Parathyroid adenoma (tissue), 2 donors: ENCODE measurements around the gene CSNK1A1.
"Not testable (repeated sequence)": the region's sequence is repeated elsewhere in the genome, so short reads cannot be mapped to it uniquely, and the experiment has no call there.

Source experiments
- H2AFZ ChIP-seq: fragments of 300-600 bp; sonication (generic); one replicate; pipeline ENCODE4 v1.7.0; 2017; ENCODE audit warnings: antibody characterized with exemption, mild to moderate bottlenecking
- H3K27ac ChIP-seq: fragments of 300-600 bp; sonication (generic); one replicate; pipeline ENCODE4 v1.7.0; 2017
- H3K27me3 ChIP-seq: fragments of 300-600 bp; sonication (generic); one replicate; pipeline ENCODE4 v1.7.0; 2017; ENCODE audit warnings: low read length; ENCODE audit not compliant: control insufficient read depth, insufficient read depth
- H3K36me3 ChIP-seq: fragments of 300-600 bp; sonication (generic); one replicate; pipeline ENCODE4 v1.7.0; 2017; ENCODE audit warnings: low read length; ENCODE audit not compliant: control insufficient read depth, insufficient read depth
- H3K4me1 ChIP-seq: fragments of 300-600 bp; sonication (generic); one replicate; pipeline ENCODE4 v1.7.0; 2017; ENCODE audit warnings: control low read depth
- H3K4me2 ChIP-seq: fragments of 300-600 bp; sonication (generic); one replicate; pipeline ENCODE4 v1.7.0; 2017; ENCODE audit warnings: low read length
- H3K4me3 ChIP-seq: fragments of 300-600 bp; sonication (generic); one replicate; pipeline ENCODE4 v1.7.0; 2017; ENCODE audit warnings: low read depth, low read length
- H3K79me2 ChIP-seq: fragments of 300-600 bp; sonication (generic); one replicate; pipeline ENCODE4 v1.7.0; 2017; ENCODE audit warnings: control low read depth
- H3K9ac ChIP-seq: fragments of 300-600 bp; sonication (generic); one replicate; pipeline ENCODE4 v1.7.0; 2017; ENCODE audit warnings: mild to moderate bottlenecking
- H3K9me3 ChIP-seq: fragments of 300-600 bp; sonication (generic); one replicate; pipeline ENCODE4 v1.7.0; 2017; ENCODE audit warnings: low read length; ENCODE audit not compliant: control insufficient read depth
- CTCF ChIP-seq: fragments of 300-600 bp; sonication (generic); IDR thresholded peaks from one replicate; pipeline ENCODE4 v1.7.0; 2017; ENCODE audit warnings: antibody characterized with exemption, mild to moderate bottlenecking
- donor health status: primary hyperparathyroidism.

The CSNK1A1 gene

GRCh38 chr5:149597618-149598017 is 46.4 kb upstream of the CSNK1A1 start:
- no peaks in the 10 kb centered on the region for H3K9me3 ChIP-seq
- no peak for TF ChIP-seq CTCF
- no peak overlapping the region for H3K27ac ChIP-seq
- H3K4me2 ChIP-seq = no peak overlapping the region
- H2AFZ ChIP-seq = no peak overlapping the region
- H3K4me1 ChIP-seq = peaks cover 2% of the 10 kb centered on the region
- no peak overlapping the region for H3K9ac ChIP-seq
- peaks cover 7% of the 10 kb centered on the region for H3K79me2 ChIP-seq
- no peaks in the 10 kb centered on the region for H3K27me3 ChIP-seq
- no peak overlapping the region for H3K4me3 ChIP-seq
- no peaks in the 10 kb centered on the region for H3K36me3 ChIP-seq

- Histone ChIP-seq H3K27me3 (no peaks in the 10 kb centered on the region), H3K27ac (no peak overlapping the region), H3K9me3 (no peaks in the 10 kb centered on the region), H2AFZ (no peak overlapping the region), H3K4me3 (no peak overlapping the region), H3K4me1 (peaks cover 2% of the 10 kb centered on the region), H3K9ac (no peak overlapping the region), H3K79me2 (peaks cover 7% of the 10 kb centered on the region), H3K4me2 (no peak overlapping the region), H3K36me3 (no peaks in the 10 kb centered on the region)
- no peak for TF ChIP-seq CTCF
These were observed 45.5 kb upstream of the CSNK1A1 start for GRCh38 chr5:149596712-149597111.

- H3K27me3 ChIP-seq, H2AFZ ChIP-seq, H3K36me3 ChIP-seq, H3K9ac ChIP-seq, H3K4me1 ChIP-seq, H3K4me3 ChIP-seq, H3K9me3 ChIP-seq, H3K4me2 ChIP-seq, H3K27ac ChIP-seq, H3K79me2 ChIP-seq: not testable (repeated sequence)
These were observed 43.9 kb upstream of the CSNK1A1 start for GRCh38 chr5:149595105-149595504.

GRCh38 chr5:149594206-149594895 is 43.1 kb upstream of the CSNK1A1 start:
- Histone ChIP-seq H3K27me3 (no peaks in the 10 kb centered on the region), H3K4me2 (no peak overlapping the region), H3K9me3 (no peaks in the 10 kb centered on the region), H3K79me2 (peaks cover 11% of the 10 kb centered on the region), H2AFZ (no peak overlapping the region), H3K36me3 (no peaks in the 10 kb centered on the region), H3K4me1 (peaks cover 2% of the 10 kb centered on the region), H3K9ac (no peak overlapping the region), H3K4me3 (no peak overlapping the region), H3K27ac (no peak overlapping the region)
- TF ChIP-seq CTCF = no peak

GRCh38 chr5:149593370-149593769 is 42.1 kb upstream of the CSNK1A1 start:
- H3K4me3 ChIP-seq = no peak overlapping the region
- H3K9ac ChIP-seq = no peak overlapping the region
- no peak overlapping the region for H3K4me2 ChIP-seq
- H3K27me3 ChIP-seq = no peaks in the 10 kb centered on the region
- H3K36me3 ChIP-seq = no peaks in the 10 kb centered on the region
- H3K4me1 ChIP-seq = peaks cover 2% of the 10 kb centered on the region
- no peak for TF ChIP-seq CTCF
- no peak overlapping the region for H3K27ac ChIP-seq
- no peaks in the 10 kb centered on the region for H3K9me3 ChIP-seq
- H2AFZ ChIP-seq = no peak overlapping the region
- H3K79me2 ChIP-seq = peaks cover 11% of the 10 kb centered on the region
